GM18867 (cell line): ENCODE measurements around the gene POU2AF1.
"Not testable (repeated sequence)": the region's sequence is repeated elsewhere in the genome, so short reads cannot be mapped to it uniquely, and the experiment has no call there.

Experiments
- ATAC-seq: cut with Tn5 transposase; IDR thresholded peaks from one replicate; pipeline ENCODE4 v1.9.1; 2021; ENCODE audit warnings: mild to moderate bottlenecking, moderate library complexity; ENCODE audit not compliant: unreplicated experiment

The POU2AF1 gene

DNA sequence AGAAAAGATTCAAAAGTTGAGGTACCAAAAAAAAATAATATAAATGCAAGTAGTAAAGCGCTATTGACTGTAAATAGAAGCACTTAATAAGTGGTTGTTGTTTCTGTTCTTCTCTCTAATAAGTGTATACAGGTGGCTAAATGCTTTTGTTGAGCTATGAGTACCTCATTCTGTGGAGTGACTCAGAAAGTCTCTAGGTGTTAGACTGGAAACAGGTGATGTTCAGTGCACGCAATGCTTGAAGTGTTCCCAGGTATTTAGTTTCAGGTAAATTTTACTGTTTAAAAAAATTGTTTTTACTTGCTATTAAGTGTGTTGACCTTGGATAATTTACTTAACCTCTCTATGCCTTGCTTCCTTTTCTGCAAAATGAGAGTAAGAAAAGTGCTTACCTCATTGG, 56.5 kb downstream of the POU2AF1 start:
- ATAC-seq, result no peak

DNA sequence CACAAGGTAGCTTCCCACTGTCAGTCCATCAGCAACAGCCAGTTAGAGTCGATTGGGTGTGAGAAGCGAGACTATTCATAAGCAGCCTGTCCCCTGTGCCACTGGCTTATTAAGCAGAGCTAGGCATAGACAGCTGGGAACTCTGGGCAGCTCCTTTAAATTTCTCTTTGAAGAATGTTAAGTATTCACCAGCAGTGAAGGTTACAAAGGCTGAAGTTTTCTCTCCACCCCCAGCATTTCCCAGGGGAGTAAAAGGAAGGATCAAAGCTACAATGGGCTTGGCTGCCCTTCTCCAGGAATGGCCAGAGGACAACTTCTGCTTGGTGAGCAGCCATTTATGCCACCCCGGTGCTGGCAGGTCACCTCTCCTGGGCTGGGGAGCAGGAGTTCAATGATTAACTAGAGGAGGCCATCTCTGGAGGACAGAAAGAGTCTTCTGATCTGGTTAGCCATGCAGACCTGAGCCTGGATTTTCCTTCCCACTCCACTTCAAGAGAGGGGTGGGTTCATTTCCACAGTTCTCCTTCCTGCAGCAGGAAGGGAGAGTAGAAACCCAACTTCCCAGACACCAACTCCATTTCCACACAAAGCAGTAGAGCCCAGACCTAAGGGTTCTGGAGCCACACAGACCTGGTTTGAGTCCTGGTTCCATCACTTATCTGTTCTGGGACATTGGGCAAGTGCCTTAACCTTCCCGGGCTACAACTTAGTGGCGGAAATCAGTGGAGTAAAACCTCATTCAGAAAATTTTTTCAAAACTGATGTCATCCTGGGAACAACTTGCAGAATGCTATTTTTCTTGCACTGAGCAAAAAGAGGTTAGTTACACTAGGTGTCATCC, 58.1 kb downstream of the POU2AF1 start:
- no peak for ATAC-seq

DNA sequence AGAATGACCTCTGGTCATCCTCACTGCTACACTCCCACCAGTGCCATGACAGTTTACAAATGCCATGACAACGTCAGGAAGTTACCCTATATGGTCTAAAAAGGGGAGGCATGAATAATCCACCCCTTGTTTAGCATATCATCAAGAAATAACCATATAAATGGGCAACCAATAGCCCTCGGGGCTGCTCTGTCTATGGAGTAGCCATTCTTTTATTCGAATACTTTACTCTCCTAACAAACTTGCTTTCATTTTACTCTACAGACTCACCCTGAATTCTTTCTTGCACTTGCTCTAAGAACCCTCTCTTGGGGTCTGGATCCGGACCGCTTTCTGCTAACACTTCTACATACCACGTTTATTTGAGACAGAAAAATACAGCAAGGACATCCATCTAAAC, 58.9 kb downstream of the POU2AF1 start:
- ATAC-seq, result not testable (repeated sequence)

DNA sequence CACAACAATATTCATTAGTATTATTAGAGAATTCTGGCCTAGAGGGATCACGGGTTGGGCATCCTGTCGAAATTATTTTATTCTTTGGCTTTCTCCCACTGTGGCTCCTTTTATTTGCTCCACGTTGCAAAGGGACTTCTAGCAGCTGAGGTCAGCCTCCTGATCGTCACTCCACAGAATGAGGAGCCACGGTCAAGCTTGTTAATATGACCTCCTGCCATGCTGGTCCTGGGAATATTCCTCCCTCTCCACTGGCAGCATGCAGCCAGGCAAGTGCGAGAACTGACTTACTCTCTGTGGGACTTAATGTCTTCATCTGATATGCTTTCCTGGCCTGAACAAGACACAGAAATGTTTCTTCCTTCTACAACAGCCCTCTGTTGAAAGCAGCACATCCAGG, 59.8 kb downstream of the POU2AF1 start:
- no peak for ATAC-seq

DNA sequence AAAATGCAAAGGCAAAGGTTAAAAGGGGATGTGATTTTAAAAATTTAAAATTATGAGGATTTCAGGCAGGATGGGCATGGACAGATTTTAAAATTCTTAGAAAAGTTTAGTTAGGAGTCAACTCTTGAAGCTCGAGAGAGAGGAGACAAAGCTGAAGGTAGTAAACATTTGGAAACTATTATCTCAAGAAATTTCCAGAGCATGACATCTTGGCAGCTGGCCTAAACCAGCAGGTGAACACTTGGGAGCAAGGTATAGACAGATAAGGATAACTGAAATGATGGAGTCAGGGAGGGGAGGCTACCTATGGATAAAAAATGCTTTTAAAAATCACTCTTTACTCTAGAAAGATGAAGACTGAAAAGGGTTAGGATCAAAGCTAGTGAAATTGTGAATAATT, 67.0 kb downstream of the POU2AF1 start:
- no peak for ATAC-seq

DNA sequence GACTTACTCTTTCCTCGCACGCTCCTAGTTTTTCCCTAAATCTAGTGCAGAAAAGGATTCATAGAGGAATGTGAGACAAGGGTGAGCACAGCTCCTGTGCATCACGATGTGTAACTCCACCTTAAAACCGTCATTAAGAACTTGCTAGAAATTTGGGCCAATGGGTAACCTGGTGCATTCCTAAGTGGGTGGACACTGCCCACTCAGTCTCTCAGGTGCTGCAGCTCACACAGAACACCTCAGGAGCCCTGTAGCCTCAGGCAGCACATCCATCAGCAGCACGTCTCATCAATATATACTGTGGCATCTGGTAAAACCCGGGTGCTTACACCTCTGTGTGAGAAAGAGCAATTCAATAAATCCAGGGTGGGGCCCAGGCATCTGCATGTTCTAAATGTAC, 68.4 kb downstream of the POU2AF1 start:
- no peak for ATAC-seq

DNA sequence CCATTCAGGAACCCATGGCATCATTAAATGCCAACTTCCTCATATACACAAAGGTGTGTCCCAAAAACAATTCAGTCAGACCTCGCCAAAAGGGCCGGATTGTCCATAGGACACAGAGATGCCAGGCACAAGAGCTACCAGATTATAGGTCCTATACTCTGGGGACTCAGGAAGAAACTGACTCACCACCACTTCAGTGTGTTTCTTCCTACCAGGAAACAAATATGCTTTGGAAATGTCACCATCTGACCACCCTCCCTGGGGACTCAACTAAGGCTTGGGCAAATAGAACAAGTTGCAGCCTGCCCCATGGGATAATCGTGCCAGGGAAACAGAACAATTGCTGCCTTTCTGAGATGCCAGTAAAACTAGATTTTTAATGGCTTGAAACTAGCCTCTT, 69.0 kb downstream of the POU2AF1 start:
- ATAC-seq, result no peak

DNA sequence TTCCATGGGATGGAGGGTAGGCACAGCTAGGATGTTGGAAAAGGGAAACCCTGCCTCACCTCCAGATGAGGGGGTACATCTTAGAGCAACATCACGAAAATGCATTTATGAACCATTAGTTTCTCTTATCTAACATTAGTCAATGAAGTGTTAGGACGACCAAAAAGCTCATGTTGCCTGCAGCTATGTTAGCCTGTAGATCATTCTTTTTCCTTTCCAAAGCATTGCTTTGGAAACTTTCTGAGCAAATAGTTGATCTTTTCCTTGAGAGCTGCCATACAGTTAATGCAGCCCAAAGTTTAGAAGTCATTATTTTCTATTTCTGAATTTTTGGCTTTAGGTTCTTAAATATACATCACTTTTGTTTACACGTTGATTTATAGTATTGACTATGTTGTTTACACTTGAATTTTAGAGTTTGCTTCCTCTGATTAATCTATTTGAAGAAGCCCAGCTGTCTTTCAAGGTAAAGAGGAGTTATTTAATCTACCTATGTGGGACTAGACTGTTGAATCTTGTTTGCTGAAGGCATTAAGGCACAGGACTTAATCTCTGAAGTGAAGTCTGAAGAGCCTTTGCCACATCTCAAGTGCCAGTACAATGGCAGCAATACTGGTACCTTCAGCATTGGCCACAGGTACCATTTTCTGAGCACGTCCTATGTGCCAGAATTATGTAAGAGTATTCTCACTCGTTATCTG, 69.7 kb downstream of the POU2AF1 start:
- ATAC-seq, result no peak

DNA sequence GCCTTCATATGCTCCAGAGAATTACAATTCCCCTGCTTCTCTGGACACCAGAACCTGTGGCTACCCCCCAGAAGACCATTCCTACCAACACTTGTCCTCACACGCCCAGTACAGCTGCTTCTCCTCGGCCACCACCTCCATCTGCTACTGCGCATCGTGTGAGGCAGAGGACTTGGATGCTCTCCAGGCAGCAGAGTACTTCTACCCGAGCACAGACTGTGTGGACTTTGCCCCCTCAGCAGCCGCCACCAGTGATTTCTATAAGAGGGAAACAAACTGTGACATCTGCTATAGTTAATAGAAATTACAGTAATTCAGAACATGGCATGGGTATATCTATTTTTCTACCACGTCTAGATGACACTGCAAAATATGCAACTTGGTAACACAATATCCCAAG, 70.9 kb downstream of the POU2AF1 start:
- no peak for ATAC-seq

DNA sequence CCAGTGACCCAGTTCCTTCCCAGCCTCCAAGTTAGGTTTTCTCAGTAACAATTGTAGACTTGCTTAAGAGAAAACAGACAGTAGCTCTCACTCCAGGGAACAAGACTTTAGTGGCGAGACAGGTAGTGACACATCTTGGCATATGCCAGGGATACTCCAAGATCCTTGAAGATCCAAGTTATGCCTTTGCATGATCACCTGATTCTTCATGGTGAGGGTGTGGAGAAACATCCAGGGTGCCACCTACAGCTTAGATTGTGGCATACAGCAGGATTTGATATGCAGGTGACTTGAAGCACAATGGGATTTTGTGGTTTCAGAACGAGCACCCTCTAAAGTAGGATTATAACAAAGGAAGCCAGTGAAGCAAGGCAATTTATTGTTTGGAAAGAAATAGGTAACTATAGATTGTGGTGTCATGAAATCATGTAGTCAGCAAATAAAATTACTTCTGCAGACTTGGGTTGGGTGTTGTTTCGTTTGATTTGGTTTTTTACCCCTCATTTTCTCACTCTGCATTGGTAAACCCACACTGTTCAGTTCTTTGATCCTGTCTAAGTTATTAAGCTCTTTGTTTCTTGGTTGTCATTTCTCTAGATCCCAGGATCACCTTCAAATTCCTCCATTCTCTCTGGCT, 71.5 kb downstream of the POU2AF1 start:
- ATAC-seq, result no peak

DNA sequence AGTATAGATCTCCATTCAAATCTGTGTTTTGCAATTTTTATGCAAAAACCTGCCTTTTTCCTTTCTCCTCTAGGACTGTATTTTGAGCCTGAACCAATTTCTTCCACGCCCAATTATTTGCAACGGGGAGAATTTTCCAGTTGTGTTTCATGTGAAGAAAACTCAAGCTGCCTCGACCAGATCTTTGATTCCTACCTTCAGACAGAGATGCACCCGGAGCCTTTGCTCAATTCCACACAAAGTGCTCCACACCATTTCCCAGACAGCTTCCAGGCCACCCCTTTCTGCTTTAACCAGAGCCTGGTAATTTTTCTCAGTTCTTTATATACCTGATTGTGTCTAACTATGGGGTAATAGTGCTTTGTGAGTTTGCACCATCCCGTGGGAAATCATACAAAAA, 72.8 kb downstream of the POU2AF1 start:
- ATAC-seq, result no peak

DNA sequence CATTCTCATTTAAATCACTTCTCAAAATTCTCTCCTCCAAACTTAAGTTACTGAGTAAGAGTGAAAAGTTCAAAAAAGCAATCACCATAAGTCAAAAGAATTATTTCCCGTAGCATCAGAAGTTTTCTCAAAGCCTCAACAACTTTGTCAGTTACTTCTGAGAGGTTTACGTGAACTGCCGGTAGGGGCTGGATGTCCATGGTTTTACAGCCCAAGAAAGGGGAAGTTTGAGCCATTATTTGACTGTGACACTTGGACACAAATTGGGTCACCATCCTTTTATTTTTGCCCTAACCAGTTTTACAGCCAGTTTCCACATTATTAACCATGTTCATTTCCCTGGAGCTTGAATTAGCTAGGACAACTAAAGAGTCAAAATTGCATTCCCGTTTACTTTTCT, 73.2 kb downstream of the POU2AF1 start:
- ATAC-seq, result no peak

DNA sequence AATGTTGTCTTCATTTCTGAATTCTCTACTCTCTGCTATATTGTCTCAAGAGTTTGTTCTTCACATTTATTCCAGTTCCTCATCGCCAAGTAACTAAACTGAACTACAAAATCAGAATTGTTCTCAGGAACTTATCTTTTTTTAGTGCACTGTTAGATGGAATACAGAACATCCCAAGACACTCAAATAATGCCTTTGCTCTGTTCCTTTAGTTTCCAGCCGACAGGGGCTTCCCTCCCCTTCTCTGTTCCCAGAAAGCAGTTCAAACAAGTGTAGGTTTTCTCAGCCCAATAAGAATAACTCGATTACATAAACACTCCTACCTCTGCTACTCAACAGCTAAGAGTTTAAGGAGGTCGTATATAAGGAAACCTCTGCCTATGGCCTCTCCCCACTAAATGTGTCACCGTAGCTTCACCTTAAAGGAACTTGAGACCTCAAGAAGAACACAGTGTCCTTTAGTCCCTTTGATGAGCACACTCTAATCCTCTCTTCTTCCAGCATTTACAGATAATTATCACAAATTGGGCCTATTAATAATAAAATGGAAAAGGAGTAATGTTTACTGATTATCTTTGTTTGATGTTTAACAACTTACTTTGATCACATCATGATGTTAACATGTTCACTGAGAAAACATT, 73.8 kb downstream of the POU2AF1 start:
- ATAC-seq, result no peak

DNA sequence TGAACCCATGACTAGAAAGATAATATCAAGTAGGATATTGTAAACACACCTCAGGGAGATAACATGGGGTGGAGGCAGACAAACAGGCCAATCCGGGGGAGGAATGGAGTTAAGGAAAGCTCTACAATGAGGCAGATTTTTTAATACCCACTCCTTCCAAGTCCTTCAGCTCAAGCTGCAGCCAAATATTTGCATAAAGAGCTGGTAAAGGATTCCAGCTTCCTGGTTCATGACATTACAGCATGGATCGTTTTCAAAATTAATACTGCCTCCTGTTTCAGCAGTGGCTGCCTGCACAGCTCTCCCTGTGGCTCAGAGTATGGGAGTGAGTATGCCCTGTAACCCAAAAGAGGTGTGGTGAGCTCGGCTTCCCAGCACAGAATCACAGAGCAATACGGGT, 75.6 kb downstream of the POU2AF1 start:
- no peak for ATAC-seq

DNA sequence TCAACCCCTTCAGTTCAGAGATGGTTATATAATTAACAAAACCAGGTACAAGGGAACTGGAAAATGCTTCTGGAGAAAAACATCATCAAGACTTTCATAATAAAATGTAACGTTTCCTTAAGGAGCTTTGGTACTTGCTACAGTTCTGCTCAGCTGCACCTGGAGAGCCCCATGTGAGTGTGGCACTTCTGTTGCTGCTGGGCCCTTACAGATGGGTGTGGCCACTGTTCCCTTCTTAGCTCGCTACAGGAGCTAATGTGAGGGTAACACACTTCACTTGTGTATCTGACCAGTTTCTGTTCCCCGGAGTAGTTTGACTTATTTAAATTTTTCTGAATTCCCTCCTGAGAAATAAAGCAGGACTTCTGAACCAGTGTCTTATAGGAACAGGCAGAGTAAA, 76.8 kb downstream of the POU2AF1 start:
- ATAC-seq, result no peak
